HG02973 (cell line): Measurements from ENCODE around the gene ALOX5.
"Not testable (repeated sequence)": the region's sequence is repeated elsewhere in the genome, so short reads cannot be mapped to it uniquely, and the experiment has no call there.

ENCODE experiments used
- ATAC-seq: cut with Tn5 transposase; IDR thresholded peaks from one replicate; pipeline ENCODE4 v1.9.1; 2021; ENCODE audit warnings: moderate library complexity; ENCODE audit not compliant: unreplicated experiment

ALOX5 gene

GRCh38 chr10:45373576-45374349 lies at the start of gene ALOX5:
Gene ALOX5 (plus strand): TSS chr10:45374216. CDS start chr10:45374280, 64 bp downstream.
- peak; percentile 41 for ATAC-seq

- ATAC-seq, result no peak
Observed at GRCh38 chr10:45325116-45325515, 48.9 kb upstream of the ALOX5 start.

- not testable (repeated sequence) for ATAC-seq
Observed at GRCh38 chr10:45326864-45327263, 47.2 kb upstream of the ALOX5 start.

GRCh38 chr10:45331824-45332223 lies 42.2 kb upstream of the ALOX5 start:
- ATAC-seq, result not testable (repeated sequence)

- ATAC-seq, result no peak
Observed at GRCh38 chr10:45339894-45340293, 34.1 kb upstream of the ALOX5 start.

- ATAC-seq, result not testable (repeated sequence)
Observed at GRCh38 chr10:45340420-45340819, 33.6 kb upstream of the ALOX5 start.

GRCh38 chr10:45346652-45347335 lies 27.2 kb upstream of the ALOX5 start:
- not testable (repeated sequence) for ATAC-seq

GRCh38 chr10:45347464-45347863 lies 26.6 kb upstream of the ALOX5 start:
- ATAC-seq, result not testable (repeated sequence)

- not testable (repeated sequence) for ATAC-seq
Observed at GRCh38 chr10:45348196-45348765, 25.7 kb upstream of the ALOX5 start.

- ATAC-seq, result peak; percentile 48
Observed at GRCh38 chr10:45353186-45353585, 20.8 kb upstream of the ALOX5 start.

GRCh38 chr10:45354261-45354660 lies 19.8 kb upstream of the ALOX5 start:
- ATAC-seq, result no peak

GRCh38 chr10:45355494-45355893 lies 18.5 kb upstream of the ALOX5 start:
- no peak for ATAC-seq

GRCh38 chr10:45358961-45359360 lies 15.1 kb upstream of the ALOX5 start:
- not testable (repeated sequence) for ATAC-seq

GRCh38 chr10:45361983-45362799 lies 11.8 kb upstream of the ALOX5 start:
- not testable (repeated sequence) for ATAC-seq

GRCh38 chr10:45367643-45368042 lies 6.4 kb upstream of the ALOX5 start:
- not testable (repeated sequence) for ATAC-seq

GRCh38 chr10:45368181-45368580 lies 5.8 kb upstream of the ALOX5 start:
- ATAC-seq, result no peak

GRCh38 chr10:45370202-45370955 lies 3.6 kb upstream of the ALOX5 start:
- ATAC-seq, result no peak

GRCh38 chr10:45371560-45371959 lies 2.5 kb upstream of the ALOX5 start:
- no peak for ATAC-seq

GRCh38 chr10:45372251-45372951 lies 1.6 kb upstream of the ALOX5 start:
- ATAC-seq, result no peak
